CD4-positive, alpha-beta T cell (primary cell): ENCODE results near the gene TSPYL1. TPM values are rescaled to one million over a fixed set of nuclear protein-coding genes. Genes with fewer than 3 reads are reported as not detected.

Source experiments
- ATAC-seq: fragments of 200-7000 bp; cut with Tn5 transposase; one replicate; pipeline ENCODE4 v1.10.0; 2022; ENCODE audit warnings: mild to moderate bottlenecking; ENCODE audit not compliant: poor library complexity
- CTCF ChIA-PET: fragments of 350-600 bp; sonication (Branson Sonifier 250); formaldehyde crosslinking; loops from one replicate; lab custom pipeline; 2021; ENCODE audit warnings: antibody characterized with exemption, inconsistent platforms; lab: Charles Lee
- POLR2A ChIA-PET: fragments of 350-600 bp; sonication (Branson Sonifier 250); formaldehyde crosslinking; loops from one replicate; lab custom pipeline; 2021; ENCODE audit warnings: antibody characterized with exemption, inconsistent platforms; lab: Charles Lee
- DNase-seq, 14 experiments: peaks; one replicate each; pipeline ENCODE4 v3.0.0-alpha.2; 2013 to 2020; ENCODE audit warnings: mixed read lengths in 2 of 14
- H3K27ac ChIP-seq, 2 donors: one replicate each; pipeline versions ENCODE4 v1.5.1 to v1.7.0; 2013; ENCODE audit warnings: low read length in 2 of 2, low read depth in 1 of 2, mild to moderate bottlenecking in 1 of 2
- H3K27me3 ChIP-seq, 2 experiments: 1 replicate in 1 of 2; 2 replicates in 1 of 2; pipeline versions ENCODE4 v1.6.1 to v1.7.0; 2013; ENCODE audit warnings: low read length in 2 of 2, control low read depth in 1 of 2, mild to moderate bottlenecking in 1 of 2, moderate library complexity in 1 of 2; ENCODE audit not compliant: insufficient read depth in 2 of 2, control insufficient read depth in 1 of 2
- H3K36me3 ChIP-seq: one replicate; pipeline ENCODE4 v1.6.1; 2013; ENCODE audit warnings: low read length, control low read depth; ENCODE audit not compliant: insufficient read depth
- H3K4me1 ChIP-seq: one replicate; pipeline ENCODE4 v1.6.1; 2013; ENCODE audit warnings: low read length, control low read depth; ENCODE audit not compliant: insufficient read depth
- H3K4me3 ChIP-seq: one replicate; pipeline ENCODE4 v1.5.1; 2013; ENCODE audit warnings: mild to moderate bottlenecking, low read length, moderate library complexity
- H3K9me3 ChIP-seq, 2 experiments: 1 replicate in 1 of 2; 2 replicates in 1 of 2; pipeline versions ENCODE4 v1.6.1 to v1.7.0; 2013; ENCODE audit warnings: low read length in 2 of 2, mild to moderate bottlenecking in 2 of 2, control low read depth in 1 of 2, moderate library complexity in 1 of 2; ENCODE audit not compliant: control insufficient read depth in 1 of 2, insufficient read depth in 1 of 2
- H3K27ac Mint-ChIP-seq: one replicate; pipeline ENCODE4 v1.8.0; 2020; ENCODE audit warnings: mixed read lengths
- H3K27me3 Mint-ChIP-seq: one replicate; pipeline ENCODE4 v1.8.0; 2021; ENCODE audit warnings: mixed read lengths
- H3K36me3 Mint-ChIP-seq: one replicate; pipeline ENCODE4 v1.8.0; 2021; ENCODE audit warnings: low read depth, mixed read lengths
- H3K4me1 Mint-ChIP-seq: one replicate; pipeline ENCODE4 v1.8.0; 2021; ENCODE audit warnings: low read depth, mixed read lengths
- H3K4me3 Mint-ChIP-seq: one replicate; pipeline ENCODE4 v1.8.0; 2020; ENCODE audit warnings: mild to moderate bottlenecking, mixed read lengths
- H3K9me3 Mint-ChIP-seq: one replicate; pipeline ENCODE4 v1.8.0; 2020; ENCODE audit warnings: mixed read lengths
- CTCF ChIP-seq: fragments of 200-600 bp; IDR thresholded peaks from one replicate; pipeline ENCODE4 v1.8.0; 2022; ENCODE audit warnings: antibody characterized with exemption, mild to moderate bottlenecking
- intact Hi-C, 2 experiments: fragments of 100-400 bp; cut with DNase I in 1 of 2; cut with micrococcal nuclease in 1 of 2; formaldehyde crosslinking; loops; one replicate each; pipeline versions ENCODE4 v1.15.1 to v1.9.0; 2023 to 2025; cut with DNase I, micrococcal nuclease
- total RNA-seq, 174 experiments: library from RNA in 2 of 174; stranded (reverse) in 2 of 174; gene quantifications; one replicate each; pipeline ENCODE4 v1.2.3 and lab custom pipeline; 2021 to 2026

Gene TSPYL1
- total RNA-seq, 2 experiments from 2014 or later: 225 to 226 TPM

- no peak for DNase-seq
- no peak for TF ChIP-seq CTCF
- H3K4me1 Mint-ChIP-seq: peaks cover 31% of the 10 kb centered on the region
These were observed 11.7 kb downstream of the TSPYL1 start for GRCh38 chr6:116267836-116268588.

GRCh38 chr6:116266803-116267202, 12.9 kb downstream of the TSPYL1 start:
- Mint-ChIP-seq H3K9me3 (no peaks in the 10 kb centered on the region), H3K27me3 (no peaks in the 10 kb centered on the region), H3K4me1 (peaks cover 28% of the 10 kb centered on the region), H3K4me3 (no peak overlapping the region), H3K27ac (no peak overlapping the region), H3K36me3 (peaks cover 38% of the 10 kb centered on the region)
- peaks cover 0 to 4% of the 10 kb centered on the region in 2 experiments for H3K9me3 ChIP-seq
- H3K36me3 ChIP-seq: peaks cover 19% of the 10 kb centered on the region
- no peaks in the 10 kb centered on the region for H3K27me3 ChIP-seq
- H3K4me3 ChIP-seq: no peak overlapping the region
- intact Hi-C loops: loop anchor here in 1 of 2 experiments (5.0 kb wide), 1 partner anchor 265 kb away; no protein-coding TSS in a partner anchor
- no peak overlapping the region for H3K27ac ChIP-seq
- DNase-seq: no peak
- POLR2A ChIA-PET: interaction anchor here (1.1 to 5.4 kb wide), 2 partner anchors 12 to 14 kb away, joined by 3 to 92 read pairs; partner anchors contain the start of gene TSPYL1
- no peak for ATAC-seq
- H3K4me1 ChIP-seq: peaks cover 5% of the 10 kb centered on the region
- CTCF ChIA-PET: interaction anchor here (1.1 kb wide), 1 partner anchor 18 kb away, joined by 3 read pairs; no protein-coding TSS in a partner anchor
- TF ChIP-seq CTCF: no peak

More at GRCh38 chr6:116267836-116268588, 11.7 kb downstream of the TSPYL1 start:
- no peaks in the 10 kb centered on the region for H3K27me3 Mint-ChIP-seq
- ChIA-PET POLR2A (interaction anchor here (1.4 to 5.4 kb wide), 3 partner anchors 11 to 303 kb away, joined by 5 to 92 read pairs (median 7); partner anchors contain the start of genes RWDD1, TSPYL1 and TSPYL4), CTCF (interaction anchor here (1.0 to 3.3 kb wide), 21 partner anchors 9 to 355 kb away, joined by 3 to 42 read pairs (median 5); partner anchors contain the start of genes RWDD1, TSPYL1 and TSPYL4)
- Histone ChIP-seq H3K36me3 (peaks cover 30% of the 10 kb centered on the region), H3K9me3 (peaks cover 0 to 4% of the 10 kb centered on the region in 2 experiments), H3K27me3 (no peaks in the 10 kb centered on the region), H3K4me1 (peaks cover 5% of the 10 kb centered on the region), H3K27ac (no peak overlapping the region), H3K4me3 (no peak overlapping the region)
- H3K36me3 Mint-ChIP-seq: peaks cover 38% of the 10 kb centered on the region
- intact Hi-C loops: loop anchor here (1.0 to 5.0 kb wide), 4 partner anchors 13 to 377 kb away; partner anchors contain the start of gene TSPYL4 (in 1 of the 2)
- no peak overlapping the region for H3K4me3 Mint-ChIP-seq
- peak overlapping the region; percentile 4 for H3K27ac Mint-ChIP-seq
- ATAC-seq: no peak
- H3K9me3 Mint-ChIP-seq: no peaks in the 10 kb centered on the region

GRCh38 chr6:116265041-116265829, 14.5 kb downstream of the TSPYL1 start:
- H3K27ac ChIP-seq: no peak overlapping the region
- no peak for ATAC-seq
- Mint-ChIP-seq H3K27ac (no peak overlapping the region), H3K36me3 (peaks cover 43% of the 10 kb centered on the region), H3K4me1 (peaks cover 36% of the 10 kb centered on the region), H3K9me3 (no peaks in the 10 kb centered on the region), H3K27me3 (no peaks in the 10 kb centered on the region), H3K4me3 (no peak overlapping the region)
- intact Hi-C loops: loop anchor here in 1 of 2 experiments (5.0 kb wide), 1 partner anchor 267 kb away; no protein-coding TSS in a partner anchor
- ChIA-PET CTCF (no interaction called here), POLR2A (interaction anchor here (0.7 to 1.5 kb wide), 2 partner anchors 14 kb away, joined by 4 to 6 read pairs; partner anchors contain the start of gene TSPYL1)
- TF ChIP-seq CTCF: no peak
- H3K4me1 ChIP-seq: peaks cover 5% of the 10 kb centered on the region
- H3K9me3 ChIP-seq: peaks cover 0 to 4% of the 10 kb centered on the region in 2 experiments
- H3K4me3 ChIP-seq: no peak overlapping the region
- H3K36me3 ChIP-seq: peaks cover 8% of the 10 kb centered on the region
- H3K27me3 ChIP-seq: no peaks in the 10 kb centered on the region
- no peak for DNase-seq
